Panc1 (cell line): ENCODE results near the gene PTP4A2. TPM values are rescaled to one million over a fixed set of nuclear protein-coding genes. Genes with fewer than 3 reads are reported as not detected.

Experiments
- ATAC-seq: fragments of 200-7000 bp; cut with Tn5 transposase; 2 replicates; pipeline ENCODE4 v1.9.1; 2020; ENCODE audit warnings: mild to moderate bottlenecking, moderate library complexity
- BruUV-seq: library from RNA; stranded (reverse); fragments of 400-500 nt; replicated peaks from 2 replicates; lab custom pipeline; 2021; lab: Mats Ljungman, UMichigan
- CTCF ChIA-PET: fragments of 300-600 bp; sonication (Branson Sonifier 250); formaldehyde crosslinking; loops from one replicate; lab custom pipeline; 2022; ENCODE audit warnings: antibody characterized with exemption; lab: Charles Lee
- POLR2A ChIA-PET: fragments of 300-600 bp; sonication (Branson Sonifier 250); formaldehyde crosslinking; loops from one replicate; lab custom pipeline; 2022; ENCODE audit warnings: antibody characterized with exemption; lab: Charles Lee
- DNase-seq: peaks from one replicate; pipeline ENCODE4 v3.0.0-alpha.2; 2010; ENCODE audit warnings: low read depth, low spot score
- H3K27ac ChIP-seq: 2 replicates; pipeline ENCODE4 v1.5.1; 2011; ENCODE audit warnings: mild to moderate bottlenecking, low read length, inconsistent platforms
- H3K27me3 ChIP-seq: fragments of 200-500 bp; sonication (Bioruptor generic); 2 replicates; pipeline ENCODE4 v1.6.0; 2014; ENCODE audit warnings: low read length, inconsistent platforms; ENCODE audit not compliant: control insufficient read depth, insufficient read depth
- H3K36me3 ChIP-seq: fragments of 200-500 bp; sonication (Bioruptor generic); 2 replicates; pipeline ENCODE4 v1.5.1; 2014; ENCODE audit warnings: inconsistent platforms, mild to moderate bottlenecking, low read length, moderate library complexity; ENCODE audit not compliant: control insufficient read depth, insufficient read depth
- H3K4me1 ChIP-seq: 2 replicates; pipeline ENCODE4 v1.5.1; 2011; ENCODE audit warnings: inconsistent platforms, mild to moderate bottlenecking, low read length, moderate library complexity; ENCODE audit not compliant: control insufficient read depth, insufficient read depth
- H3K4me3 ChIP-seq, 2 experiments: 2 replicates each; pipeline ENCODE4 v1.5.1; 2011 to 2012; ENCODE audit warnings: low read depth in 2 of 2, low read length in 2 of 2, mild to moderate bottlenecking in 2 of 2, inconsistent platforms in 1 of 2, moderate library complexity in 1 of 2
- H3K9me3 ChIP-seq: fragments of 200-500 bp; sonication (Bioruptor generic); 2 replicates; pipeline ENCODE4 v1.5.1; 2014; ENCODE audit warnings: low read depth, mild to moderate bottlenecking, inconsistent platforms, low read length, moderate library complexity; ENCODE audit not compliant: control insufficient read depth, insufficient read depth
- CTCF ChIP-seq: fragments of 450-650 bp; IDR thresholded peaks from 2 replicates; pipeline ENCODE4 v1.5.1; 2017; ENCODE audit warnings: mild to moderate bottlenecking
- POLR2AphosphoS5 ChIP-seq: IDR thresholded peaks from 2 replicates; pipeline ENCODE4 v1.6.1; 2012; ENCODE audit warnings: mild to moderate bottlenecking, low read depth, low read length, moderate library complexity
- REST ChIP-seq, 2 experiments: IDR thresholded peaks; 2 replicates each; pipeline ENCODE4 v1.6.1; 2011 to 2012; ENCODE audit warnings: low read depth in 2 of 2, control low read depth in 1 of 2, low read length in 1 of 2, mild to moderate bottlenecking in 1 of 2, moderate library complexity in 1 of 2; ENCODE audit not compliant: insufficient read depth in 1 of 2
- SIN3A ChIP-seq: IDR thresholded peaks from 2 replicates; pipeline ENCODE4 v1.6.1; 2012; ENCODE audit warnings: low read depth, mild to moderate bottlenecking, low read length, moderate library complexity, borderline replicate concordance; ENCODE audit not compliant: insufficient read depth
- TCF7L2 ChIP-seq: IDR thresholded peaks from 2 replicates; pipeline ENCODE4 v1.6.1; 2011; ENCODE audit warnings: mild to moderate bottlenecking, low read depth, low read length, inconsistent platforms
- in situ Hi-C: cut with HindIII; loops from 2 replicates; pipeline ENCODE4 v1.10.0; 2016; ENCODE audit warnings: low sequenced_read_pairs, low pct_unique_long_range_greater_than_20kb
- intact Hi-C: fragments of 100-400 bp; cut with micrococcal nuclease; formaldehyde crosslinking; loops from one replicate; pipeline ENCODE4 v1.10.0; 2022; ENCODE audit not compliant: unreplicated experiment
- total RNA-seq: library from RNA; stranded (reverse); gene quantifications from one replicate; pipeline ENCODE4 v1.2.1, GENCODE V29; 2021; ENCODE audit not compliant: unreplicated experiment

The PTP4A2 gene
- total RNA-seq, 1 experiment from 2014 or later, result 559 TPM

- in situ Hi-C loops (no loop called here), intact Hi-C loops (no loop called here)
- ATAC-seq (no peak), DNase-seq (no peak)
- no peaks in the 10 kb centered on the region for H3K36me3 ChIP-seq
- CTCF ChIA-PET, result no interaction called here
- BruUV-seq, result no TSS peak
- no peak overlapping the region for H3K4me3 ChIP-seq
- no peak overlapping the region for H3K27ac ChIP-seq
- POLR2A ChIA-PET, result no interaction called here
- H3K27me3 ChIP-seq, result no peaks in the 10 kb centered on the region
- TF ChIP-seq TCF7L2 (no peak), POLR2AphosphoS5 (no peak), SIN3A (no peak), CTCF (no peak), REST (IDR thresholded peaks at IDR 0.05; ENCODE audit: insufficient read depth in 1 of 2, low read depth in 2 of 2, low read length in 1 of 2) (no peak)
- no peaks in the 10 kb centered on the region for H3K9me3 ChIP-seq
- H3K4me1 ChIP-seq, result no peaks in the 10 kb centered on the region
Measured at GRCh38 chr1:31868862-31869261, 69.3 kb downstream of the PTP4A2 start.

- Histone ChIP-seq H3K4me3 (no peak overlapping the region), H3K36me3 (no peaks in the 10 kb centered on the region), H3K27me3 (no peaks in the 10 kb centered on the region), H3K27ac (no peak overlapping the region), H3K9me3 (no peaks in the 10 kb centered on the region), H3K4me1 (no peaks in the 10 kb centered on the region)
- no peak for TF ChIP-seq TCF7L2
- no peak for TF ChIP-seq POLR2AphosphoS5
- no peak for TF ChIP-seq REST (IDR thresholded peaks at IDR 0.05; ENCODE audit: insufficient read depth in 1 of 2, low read depth in 2 of 2, low read length in 1 of 2)
- ChIA-PET CTCF (no interaction called here), POLR2A (no interaction called here)
- DNase-seq, result no peak
- in situ Hi-C loops (no loop called here), intact Hi-C loops (no loop called here)
- no TSS peak for BruUV-seq
- ATAC-seq, result no peak
Measured at GRCh38 chr1:31867546-31867945, 70.6 kb downstream of the PTP4A2 start.
